ENCODE measurements around the gene CCRL2.

DNA sequence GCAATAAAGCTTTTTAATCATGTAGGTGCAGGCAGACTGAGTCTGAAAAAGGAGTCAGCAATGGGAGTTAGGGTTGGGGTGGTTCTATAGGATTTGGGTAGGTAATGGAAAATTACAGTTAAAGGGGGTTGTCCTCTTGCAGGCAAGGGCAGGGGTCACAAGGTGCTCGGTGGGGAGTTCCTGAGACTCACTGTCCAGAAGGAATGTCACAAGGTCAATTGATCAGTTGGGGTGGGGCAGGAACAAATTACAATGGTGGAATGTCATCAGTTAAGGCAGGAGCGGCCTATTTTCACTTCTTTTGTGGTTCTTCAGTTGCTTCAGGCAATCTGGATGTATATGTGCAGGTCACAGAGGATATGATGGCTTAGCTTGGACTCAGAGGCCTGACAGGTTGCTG, 14.0 kb upstream of the CCRL2 start:
- TF ChIP-seq, protein P1, sequence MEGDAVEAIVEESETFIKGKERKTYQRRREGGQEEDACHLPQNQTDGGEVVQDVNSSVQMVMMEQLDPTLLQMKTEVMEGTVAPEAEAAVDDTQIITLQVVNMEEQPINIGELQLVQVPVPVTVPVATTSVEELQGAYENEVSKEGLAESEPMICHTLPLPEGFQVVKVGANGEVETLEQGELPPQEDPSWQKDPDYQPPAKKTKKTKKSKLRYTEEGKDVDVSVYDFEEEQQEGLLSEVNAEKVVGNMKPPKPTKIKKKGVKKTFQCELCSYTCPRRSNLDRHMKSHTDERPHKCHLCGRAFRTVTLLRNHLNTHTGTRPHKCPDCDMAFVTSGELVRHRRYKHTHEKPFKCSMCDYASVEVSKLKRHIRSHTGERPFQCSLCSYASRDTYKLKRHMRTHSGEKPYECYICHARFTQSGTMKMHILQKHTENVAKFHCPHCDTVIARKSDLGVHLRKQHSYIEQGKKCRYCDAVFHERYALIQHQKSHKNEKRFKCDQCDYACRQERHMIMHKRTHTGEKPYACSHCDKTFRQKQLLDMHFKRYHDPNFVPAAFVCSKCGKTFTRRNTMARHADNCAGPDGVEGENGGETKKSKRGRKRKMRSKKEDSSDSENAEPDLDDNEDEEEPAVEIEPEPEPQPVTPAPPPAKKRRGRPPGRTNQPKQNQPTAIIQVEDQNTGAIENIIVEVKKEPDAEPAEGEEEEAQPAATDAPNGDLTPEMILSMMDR (IDR thresholded peaks at IDR 0.05; ENCODE audit: low read length), result no peak
- no peak for TF ChIP-seq EZH2 (optimal IDR thresholded peaks at IDR 0.05; ENCODE audit: low read depth, low read length)
- TF ChIP-seq EZH2phosphoT487 (IDR thresholded peaks at IDR 0.05; ENCODE audit: low read length), result no peak
